Stimulated activated CD8-positive, alpha-beta memory T cell treated with anti-CD3 and anti-CD28 coated beads, Interleukin-12 subunit alpha, Interleukin-12 subunit beta, amount 100 ng/mL, for 24 hours (primary cell): ENCODE results near the gene GPR158.

Experiments used
- DNase-seq: peaks from one replicate; pipeline ENCODE4 v3.0.0-alpha.2; 2020; ENCODE audit errors: extremely low read depth

Gene GPR158

GRCh38 chr10:25206693-25207414, 32.1 kb downstream of the GPR158 start:
- no peak for DNase-seq

GRCh38 chr10:25209618-25210017, 34.8 kb downstream of the GPR158 start:
- no peak for DNase-seq

DNA sequence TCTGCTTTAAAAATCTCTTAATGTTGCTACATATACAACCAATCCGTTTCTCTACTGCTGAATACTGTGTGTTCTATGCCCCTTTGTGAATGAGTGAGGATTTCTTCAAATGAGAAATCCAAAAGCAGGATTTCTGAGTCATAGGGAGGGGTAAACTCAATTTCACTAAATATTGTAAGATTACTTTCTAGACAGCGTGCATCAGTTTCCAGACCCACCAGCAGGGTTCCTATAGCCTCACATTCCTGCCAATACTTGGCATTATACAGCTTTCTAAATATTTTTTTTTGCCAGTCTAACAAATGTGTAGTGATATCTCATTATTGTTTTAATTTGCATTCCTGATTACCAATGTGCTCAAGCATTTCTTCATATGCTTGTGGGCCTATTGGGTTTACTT, 35.5 kb downstream of the GPR158 start:
- DNase-seq: no peak

DNA sequence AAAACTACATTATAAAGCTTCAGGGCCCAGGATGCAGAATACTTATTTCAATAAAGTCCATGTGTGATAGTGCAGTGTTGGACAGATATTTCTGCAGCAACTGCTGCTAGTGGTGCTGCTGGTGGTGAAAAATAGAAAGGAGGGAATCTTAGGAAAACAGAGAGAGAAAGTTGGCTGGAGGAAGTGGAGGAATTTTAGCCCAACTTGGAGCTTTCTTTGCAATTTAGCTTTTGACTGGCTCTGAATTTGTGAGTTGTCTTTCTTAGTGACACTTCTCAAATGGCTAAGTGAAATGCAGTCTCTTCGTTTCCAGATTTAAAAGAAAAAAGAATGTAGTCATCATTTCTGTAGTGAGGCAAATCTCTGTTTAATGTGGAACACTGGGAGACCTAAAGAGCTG, 45.4 kb downstream of the GPR158 start:
- DNase-seq: no peak

- no peak for DNase-seq
These were observed 47.4 kb downstream of the GPR158 start for GRCh38 chr10:25222085-25222660.

DNA sequence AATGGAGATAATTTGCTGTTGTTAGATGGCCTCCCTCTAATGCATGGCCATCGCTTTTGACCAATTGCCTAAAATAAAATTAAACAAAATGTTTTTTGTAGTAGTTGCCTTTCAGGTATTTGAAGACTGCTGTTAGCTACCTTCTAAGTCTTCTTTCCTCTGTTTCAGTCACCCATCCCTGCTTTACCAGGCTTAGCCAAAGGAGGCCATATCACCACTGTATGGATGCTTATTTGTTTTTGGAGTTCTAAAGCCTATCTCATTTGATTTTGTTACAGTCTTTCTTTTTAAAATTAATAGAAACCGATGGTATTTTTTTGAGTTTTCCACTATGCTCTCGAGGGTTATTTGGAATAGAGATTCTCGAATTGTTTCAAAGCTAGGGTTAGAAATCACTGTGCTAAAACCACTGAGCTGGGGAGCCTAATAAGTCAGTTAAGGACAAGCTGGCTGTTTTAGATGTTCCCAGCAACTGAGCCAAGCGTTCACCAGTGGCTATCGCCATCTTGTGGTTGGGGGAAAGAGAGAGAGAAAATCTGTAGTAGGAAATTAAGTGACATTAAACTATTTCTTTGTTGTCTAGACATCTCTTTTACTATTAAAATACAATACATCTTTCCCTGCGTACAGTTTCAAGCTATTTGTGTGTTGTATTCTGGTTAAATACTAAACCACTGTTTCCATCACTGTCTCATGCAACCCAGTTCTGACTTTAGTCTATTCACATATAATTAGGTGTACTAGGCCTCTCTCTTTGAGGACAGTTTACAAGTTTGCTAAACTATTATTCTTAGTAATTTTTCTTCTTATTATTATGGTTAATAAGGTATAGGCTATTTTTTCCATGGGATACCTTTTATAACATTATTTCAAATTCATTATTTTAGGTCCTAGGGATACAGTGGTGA, 52.2 kb downstream of the GPR158 start:
- DNase-seq: no peak

DNA sequence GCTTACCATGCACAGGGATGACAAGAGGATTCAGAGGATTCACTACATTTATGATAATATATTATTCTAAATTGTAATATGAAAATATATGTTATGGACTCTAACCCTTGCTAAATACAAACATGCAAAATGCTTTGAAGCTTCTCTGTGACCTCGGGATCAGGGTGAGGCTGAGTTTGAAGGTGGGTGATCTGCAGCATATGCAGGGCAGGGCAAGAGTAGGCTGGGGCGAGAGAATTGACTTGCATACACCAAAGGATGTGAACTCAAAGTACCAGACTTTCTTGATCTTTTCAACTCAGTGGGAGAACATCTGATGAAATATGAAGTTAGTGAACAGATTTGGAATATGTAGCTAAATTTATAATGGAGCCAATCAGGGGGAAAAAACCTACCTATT, 57.0 kb downstream of the GPR158 start:
- no peak for DNase-seq

- DNase-seq: no peak
These were observed 57.4 kb downstream of the GPR158 start for GRCh38 chr10:25232204-25232603.

- DNase-seq: no peak
These were observed 70.4 kb downstream of the GPR158 start for GRCh38 chr10:25245165-25245564.

DNA sequence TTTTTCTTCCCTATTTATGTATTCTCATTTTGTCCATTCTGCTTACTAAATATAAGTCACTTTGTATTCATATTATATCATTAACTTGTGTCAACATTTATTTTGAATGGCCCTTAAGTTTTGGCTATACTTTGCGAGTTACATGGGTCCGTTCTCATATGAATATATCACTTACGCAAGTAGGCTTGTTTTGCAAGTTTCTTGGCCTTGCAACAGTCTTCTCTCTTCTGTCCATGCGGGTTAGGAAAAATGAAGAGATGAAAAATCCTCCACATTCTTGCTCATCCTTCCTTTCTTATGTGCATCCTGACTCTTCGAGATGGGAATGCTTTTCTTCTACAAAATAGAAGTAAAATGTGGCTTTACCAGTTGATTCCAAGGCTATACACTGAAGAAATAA, 82.8 kb downstream of the GPR158 start:
- no peak for DNase-seq

DNA sequence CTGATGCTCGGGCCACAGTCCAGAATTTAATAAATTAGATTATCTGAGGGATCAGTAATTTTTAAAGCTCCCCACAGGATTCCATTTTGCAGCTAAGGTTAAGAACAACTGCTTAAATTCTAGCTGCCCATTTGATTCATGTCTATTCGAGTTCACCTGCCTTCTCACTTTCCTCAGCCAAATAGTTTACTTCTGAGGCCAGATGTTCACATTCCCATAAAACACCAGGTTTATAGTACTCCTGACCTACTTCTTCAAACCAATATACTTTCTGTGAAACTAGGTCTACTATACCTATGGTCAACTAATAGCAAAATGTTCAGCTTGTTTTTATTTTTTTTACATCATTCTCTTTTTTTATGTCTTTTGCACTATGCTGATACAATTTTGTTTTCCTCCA, 86.3 kb downstream of the GPR158 start:
- DNase-seq: no peak

DNA sequence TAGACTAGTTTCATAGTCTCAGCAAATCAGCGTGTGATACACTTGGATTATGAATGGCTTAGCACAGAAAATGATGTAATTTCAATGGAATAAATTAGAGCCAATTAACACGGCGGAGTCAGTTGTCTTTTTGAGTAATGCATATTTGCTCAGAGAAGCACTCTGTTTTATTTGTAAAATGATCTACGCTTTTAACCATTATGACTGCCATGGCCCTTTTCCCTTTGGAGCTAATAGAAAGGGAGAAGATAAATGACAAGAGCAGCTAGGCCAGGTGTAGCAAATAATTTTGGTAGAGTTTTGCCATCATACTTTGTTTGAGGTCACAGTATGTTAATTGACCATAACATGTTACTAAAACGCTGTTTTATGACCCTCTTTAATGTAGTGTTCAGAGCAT, 86.8 kb downstream of the GPR158 start:
- DNase-seq: no peak

GRCh38 chr10:25263931-25264330, 89.1 kb downstream of the GPR158 start:
- DNase-seq: no peak

- DNase-seq: no peak
These were observed 103.4 kb downstream of the GPR158 start for GRCh38 chr10:25278180-25278579.

DNA sequence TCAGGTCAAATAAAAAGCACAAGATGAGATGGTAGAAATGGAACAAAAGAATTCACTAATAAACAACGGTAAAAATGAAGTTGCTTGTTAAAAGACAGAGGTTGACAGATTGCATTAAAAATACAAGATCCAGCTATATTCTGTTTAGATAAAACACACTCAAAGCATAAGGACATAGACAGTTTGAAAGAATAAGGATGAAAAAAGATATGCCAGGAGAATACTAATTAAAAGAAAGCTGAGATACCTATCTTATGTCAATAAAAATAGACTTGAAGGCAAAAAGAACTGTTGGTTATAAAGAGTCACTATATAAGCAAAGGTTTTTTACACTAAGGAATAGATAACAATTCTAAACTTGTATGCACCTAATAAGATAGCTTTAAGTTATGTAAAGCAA, 105.3 kb downstream of the GPR158 start:
- DNase-seq: no peak

- DNase-seq: no peak
These were observed 105.8 kb downstream of the GPR158 start for GRCh38 chr10:25280573-25280972.

- DNase-seq: no peak
These were observed 111.0 kb downstream of the GPR158 start for GRCh38 chr10:25285809-25286208.

- DNase-seq: no peak
These were observed 113.4 kb downstream of the GPR158 start for GRCh38 chr10:25288181-25288580.

- no peak for DNase-seq
These were observed 119.5 kb downstream of the GPR158 start for GRCh38 chr10:25294032-25294926.

DNA sequence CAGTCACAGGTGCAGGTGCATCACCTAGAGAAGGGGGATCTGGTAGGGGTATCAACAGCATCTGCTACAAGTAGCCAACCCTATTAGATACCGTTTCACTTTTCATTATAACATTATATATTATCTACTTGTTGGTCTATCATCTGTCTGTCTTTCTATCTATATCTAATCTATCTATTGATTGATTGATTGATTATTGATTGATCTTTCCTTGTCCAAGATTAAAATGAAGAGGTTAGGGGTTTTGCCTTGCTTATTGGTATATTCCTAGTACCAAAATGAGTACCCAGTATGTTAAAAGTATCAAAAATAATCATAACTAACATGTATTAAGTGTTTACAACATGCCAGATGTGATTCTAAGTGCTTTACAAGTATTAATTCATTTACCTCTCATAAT, 121.5 kb downstream of the GPR158 start:
- DNase-seq: no peak

DNA sequence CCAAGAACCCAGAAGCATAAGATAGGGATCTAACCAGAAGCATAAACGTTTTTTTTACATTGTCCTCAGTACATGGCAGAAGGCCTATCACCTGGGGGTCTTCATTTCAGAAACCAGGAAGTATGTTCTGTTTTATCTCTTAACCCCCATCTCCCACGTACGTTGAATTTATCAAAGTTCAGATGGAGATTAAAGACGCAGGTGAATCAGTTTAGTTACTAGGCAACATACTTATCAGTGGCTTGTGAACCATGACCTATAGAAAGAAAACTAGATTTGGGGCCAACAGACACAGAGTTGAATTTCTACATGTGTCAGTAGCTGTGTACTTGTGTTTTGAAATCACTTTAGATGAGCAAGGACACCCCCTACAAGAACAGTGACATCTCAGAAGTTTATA, 122.7 kb downstream of the GPR158 start:
- DNase-seq: no peak

- DNase-seq: no peak
These were observed 125.3 kb downstream of the GPR158 start for GRCh38 chr10:25300073-25300472.
